HEK293 (cell line): Measurements from ENCODE around the gene PLA2G5.

ENCODE experiments used
- CTCF ChIA-PET: fragments of 350-600 bp; formaldehyde crosslinking; extraction: SDS; loops from one replicate; lab custom pipeline; 2021; ENCODE audit warnings: antibody characterized with exemption; lab: Yijun Ruan, JAX
- POLR2A ChIA-PET: fragments of 300-600 bp; formaldehyde crosslinking; extraction: SDS; loops from one replicate; lab custom pipeline; 2020; ENCODE audit warnings: antibody characterized with exemption, inconsistent platforms; lab: Yijun Ruan, JAX
- H3K27ac ChIP-seq: fragments of 200-500 bp; sonication (Bioruptor generic); 2 replicates; pipeline ENCODE4 v1.5.1; 2014; ENCODE audit warnings: low read depth, low read length, control low read depth, inconsistent platforms; ENCODE audit errors: extremely low read depth
- H3K36me3 ChIP-seq, 2 experiments: fragments of 200-500 bp in 1 of 2; sonication (Bioruptor generic) in 1 of 2; 1 replicate in 1 of 2; 2 replicates in 1 of 2; pipeline ENCODE4 v1.5.1; 2014 to 2017; ENCODE audit warnings: inconsistent platforms in 2 of 2, low read length in 2 of 2; ENCODE audit not compliant: control insufficient read depth in 2 of 2, insufficient read depth in 1 of 2
- H3K4me1 ChIP-seq: fragments of 200-500 bp; sonication (Bioruptor generic); 2 replicates; pipeline ENCODE4 v1.5.1; 2014; ENCODE audit warnings: mild to moderate bottlenecking, low read length, inconsistent platforms; ENCODE audit not compliant: control insufficient read depth, insufficient read depth
- H3K4me3 ChIP-seq: 2 replicates; pipeline ENCODE4 v1.5.1; 2011; ENCODE audit warnings: low read depth, mild to moderate bottlenecking, control low read depth, low read length, moderate library complexity
- H3K9me3 ChIP-seq: fragments of 200-500 bp; sonication (Bioruptor generic); 2 replicates; pipeline ENCODE4 v1.5.1; 2014; ENCODE audit warnings: low read depth, low read length, inconsistent platforms; ENCODE audit not compliant: control insufficient read depth, insufficient read depth
- HOXC10 ChIP-seq: sonication (generic); formaldehyde crosslinking; IDR thresholded peaks from 2 replicates; pipeline ENCODE4 v1.8.1; 2023; ENCODE audit warnings: mild to moderate bottlenecking, missing genetic modification reagents
- MZF1 ChIP-seq: fragments of 450-650 bp; formaldehyde crosslinking; IDR thresholded peaks from 2 replicates; pipeline ENCODE4 v1.5.1; 2017; ENCODE audit warnings: missing biosample characterization, missing genetic modification characterization, borderline replicate concordance
- PRDM10 ChIP-seq: fragments of 450-650 bp; formaldehyde crosslinking; IDR thresholded peaks from 2 replicates; pipeline ENCODE4 v1.5.1; 2016; ENCODE audit warnings: missing biosample characterization, missing genetic modification characterization
- PRDM4 ChIP-seq: fragments of 450-650 bp; formaldehyde crosslinking; IDR thresholded peaks from 2 replicates; pipeline ENCODE4 v1.5.1; 2017; ENCODE audit warnings: missing biosample characterization, missing genetic modification characterization
- RBAK ChIP-seq: fragments of 450-650 bp; formaldehyde crosslinking; IDR thresholded peaks from 2 replicates; pipeline ENCODE4 v1.5.1; 2016; ENCODE audit warnings: missing biosample characterization, missing genetic modification characterization
- WT1 ChIP-seq: fragments of 450-650 bp; formaldehyde crosslinking; IDR thresholded peaks from 2 replicates; pipeline ENCODE4 v1.5.1; 2016; ENCODE audit warnings: missing biosample characterization, missing genetic modification characterization
- ZBTB48 ChIP-seq: fragments of 450-650 bp; formaldehyde crosslinking; IDR thresholded peaks from 2 replicates; pipeline ENCODE4 v1.5.1; 2016; ENCODE audit warnings: missing biosample characterization, missing genetic modification characterization
- ZFHX2 ChIP-seq: fragments of 450-650 bp; formaldehyde crosslinking; conservative IDR thresholded peaks from 2 replicates; pipeline ENCODE4 v1.5.1; 2016; ENCODE audit warnings: missing biosample characterization, missing genetic modification characterization
- ZIC2 ChIP-seq: fragments of 450-650 bp; formaldehyde crosslinking; IDR thresholded peaks from 2 replicates; pipeline ENCODE4 v1.5.1; 2016; ENCODE audit warnings: missing biosample characterization, missing genetic modification characterization
- ZNF10 ChIP-seq: fragments of 450-650 bp; formaldehyde crosslinking; IDR thresholded peaks from 2 replicates; pipeline ENCODE4 v1.5.1; 2017; ENCODE audit warnings: missing biosample characterization, missing genetic modification characterization
- ZNF175 ChIP-seq: fragments of 450-650 bp; formaldehyde crosslinking; IDR thresholded peaks from 2 replicates; pipeline ENCODE4 v1.5.1; 2016; ENCODE audit warnings: missing biosample characterization, missing genetic modification characterization
- ZNF19 ChIP-seq: fragments of 450-650 bp; formaldehyde crosslinking; IDR thresholded peaks from 2 replicates; pipeline ENCODE4; 2016; ENCODE audit warnings: missing biosample characterization, missing genetic modification characterization, low read depth
- ZNF214 ChIP-seq: fragments of 450-650 bp; formaldehyde crosslinking; IDR thresholded peaks from 2 replicates; pipeline ENCODE4 v1.5.1; 2017; ENCODE audit warnings: missing biosample characterization, mild to moderate bottlenecking, missing genetic modification characterization, borderline replicate concordance
- ZNF239 ChIP-seq: fragments of 450-650 bp; formaldehyde crosslinking; IDR thresholded peaks from 2 replicates; pipeline ENCODE4 v1.5.1; 2016; ENCODE audit warnings: missing biosample characterization, missing genetic modification characterization
- ZNF341 ChIP-seq: fragments of 450-650 bp; formaldehyde crosslinking; IDR thresholded peaks from 2 replicates; pipeline ENCODE4; 2016; ENCODE audit warnings: low read depth, missing biosample characterization, missing genetic modification characterization
- ZNF416 ChIP-seq: fragments of 450-650 bp; formaldehyde crosslinking; IDR thresholded peaks from 2 replicates; pipeline ENCODE4 v1.5.1; 2016; ENCODE audit warnings: missing biosample characterization, missing genetic modification characterization
- ZNF544 ChIP-seq: fragments of 450-650 bp; formaldehyde crosslinking; IDR thresholded peaks from 2 replicates; pipeline ENCODE4 v1.5.0; 2017; ENCODE audit warnings: missing biosample characterization, missing genetic modification characterization
- ZNF580 ChIP-seq: fragments of 450-650 bp; formaldehyde crosslinking; IDR thresholded peaks from 2 replicates; pipeline ENCODE4 v1.5.1; 2016; ENCODE audit warnings: missing biosample characterization, missing genetic modification characterization
- ZNF629 ChIP-seq: fragments of 450-650 bp; formaldehyde crosslinking; IDR thresholded peaks from 2 replicates; pipeline ENCODE4 v1.5.1; 2017; ENCODE audit warnings: missing biosample characterization, missing genetic modification characterization
- ZNF768 ChIP-seq: fragments of 450-650 bp; formaldehyde crosslinking; IDR thresholded peaks from 2 replicates; pipeline ENCODE4 v1.5.1; 2018; ENCODE audit warnings: missing biosample characterization, mild to moderate bottlenecking, missing genetic modification characterization
- ZNF785 ChIP-seq: fragments of 450-650 bp; formaldehyde crosslinking; IDR thresholded peaks from 2 replicates; pipeline ENCODE4 v1.5.1; 2016; ENCODE audit warnings: missing biosample characterization, missing genetic modification characterization
- ZSCAN18 ChIP-seq: fragments of 450-650 bp; formaldehyde crosslinking; IDR thresholded peaks from 2 replicates; pipeline ENCODE4 v1.5.1; 2016; ENCODE audit warnings: missing biosample characterization, missing genetic modification characterization

Gene PLA2G5

DNA sequence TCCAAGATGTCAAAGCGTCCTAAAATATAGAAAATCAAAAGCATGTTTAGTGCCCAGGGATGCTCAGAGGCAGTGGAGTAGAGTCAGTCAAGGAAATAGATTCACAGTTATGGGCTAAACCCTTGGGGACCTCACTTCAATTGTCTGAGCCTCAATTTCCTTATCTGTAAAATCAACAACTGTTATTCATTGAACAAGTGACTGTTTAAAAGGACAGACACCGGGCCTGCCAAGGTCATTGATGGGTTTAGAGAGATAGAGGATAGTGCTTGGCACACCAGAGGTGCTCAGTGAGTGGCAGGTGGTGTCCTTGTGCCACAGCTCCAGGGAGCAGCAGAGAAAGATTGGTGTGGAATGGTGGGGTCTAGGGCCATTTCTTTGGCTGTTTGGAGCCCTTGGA is 12.8 kb downstream of the PLA2G5 start:
- no peak overlapping the region for H3K4me3 ChIP-seq
- TF ChIP-seq ZNF175 (tag by site-specific recombination), result no peak
- TF ChIP-seq ZFHX2 (tag by site-specific recombination), result no peak
- no peak for TF ChIP-seq PRDM10
- TF ChIP-seq ZNF785 (tag by site-specific recombination), result no peak
- TF ChIP-seq ZNF10 (tag by site-specific recombination), result no peak
- no peak for TF ChIP-seq RBAK (tag by site-specific recombination)
- TF ChIP-seq ZNF341 (tag by site-specific recombination), result no peak
- no peak for TF ChIP-seq ZNF580
- TF ChIP-seq ZSCAN18 (tag by site-specific recombination), result no peak
- TF ChIP-seq ZNF19, result no peak
- TF ChIP-seq MZF1 (tag by site-specific recombination), result no peak
- TF ChIP-seq ZNF416 (tag by site-specific recombination), result no peak
- TF ChIP-seq ZNF768, result no peak
- TF ChIP-seq ZIC2, result no peak

GRCh38 chr1:20083178-20083944 is 13.4 kb downstream of the PLA2G5 start:
- Histone ChIP-seq H3K4me1 (no peaks in the 10 kb centered on the region), H3K36me3 (no peaks in the 10 kb centered on the region), H3K4me3 (no peak overlapping the region), H3K9me3 (no peaks in the 10 kb centered on the region), H3K27ac (no peak overlapping the region)
- ChIA-PET CTCF (interaction anchor here (0.6 kb wide), 1 partner anchor 1452 kb away, joined by 3 read pairs; no protein-coding TSS in a partner anchor), POLR2A (no interaction called here)
- TF ChIP-seq WT1, result no peak
- no peak for TF ChIP-seq ZNF239 (tag by site-specific recombination)
- TF ChIP-seq ZBTB48 (tag by site-specific recombination), result no peak
- TF ChIP-seq HOXC10 (CRISPR knock-in tag), result no peak
- TF ChIP-seq ZNF544 (tag by site-specific recombination), result no peak
- no peak for TF ChIP-seq ZNF214 (tag by site-specific recombination)
- no peak for TF ChIP-seq PRDM4 (tag by site-specific recombination)
- no peak for TF ChIP-seq ZNF629

More for the DNA sequence above, 12.8 kb downstream of the PLA2G5 start:
- ChIA-PET CTCF (no interaction called here), POLR2A (no interaction called here)
- Histone ChIP-seq H3K4me1 (no peaks in the 10 kb centered on the region), H3K9me3 (no peaks in the 10 kb centered on the region), H3K27ac (no peak overlapping the region), H3K36me3 (no peaks in the 10 kb centered on the region)
